Uterus (tissue), 4 donors: ENCODE data around the gene SNX33. TPM values are rescaled to one million over a fixed set of nuclear protein-coding genes. Genes with fewer than 3 reads are reported as not detected.

Experiments used
- DNase-seq, 2 donors: peaks; one replicate each; pipeline ENCODE4 v3.0.0-alpha.2; 2019 to 2020
- H3K27ac ChIP-seq, 2 donors: fragments of 200-600 bp; sonication (generic); 1 replicate in 1 of 2; 2 replicates in 1 of 2; pipeline ENCODE4 v1.5.1; 2016 to 2018
- H3K27me3 ChIP-seq, 2 donors: fragments of 200-600 bp; sonication (generic); one replicate each; pipeline ENCODE4 v1.5.1; 2018 to 2019; ENCODE audit warnings: control low read depth in 1 of 2
- H3K36me3 ChIP-seq, 2 donors: fragments of 200-600 bp; sonication (generic); one replicate each; pipeline ENCODE4 v1.5.1; 2019; ENCODE audit warnings: control low read depth in 1 of 2
- H3K4me1 ChIP-seq, 2 donors: fragments of 200-600 bp; sonication (generic); one replicate each; pipeline ENCODE4 v1.5.1; 2018 to 2019; ENCODE audit warnings: control low read depth in 1 of 2
- H3K4me3 ChIP-seq, 2 donors: fragments of 200-600 bp; sonication (generic); 1 replicate in 1 of 2; 2 replicates in 1 of 2; pipeline ENCODE4 v1.5.1; 2018 to 2019; ENCODE audit warnings: mild to moderate bottlenecking in 1 of 2
- H3K9me3 ChIP-seq, 2 donors: fragments of 200-600 bp; sonication (generic); one replicate each; pipeline ENCODE4 v1.5.1; 2019; ENCODE audit warnings: control low read depth in 1 of 2
- POLR2A ChIP-seq, 2 donors: fragments of 450-650 bp; IDR thresholded peaks; one replicate each; pipeline ENCODE4 v1.6.1; 2016; ENCODE audit warnings: antibody characterized with exemption in 2 of 2, mild to moderate bottlenecking in 1 of 2, moderate library complexity in 1 of 2
- intact Hi-C: fragments of 100-400 bp; cut with DNase I; formaldehyde crosslinking; loops from one replicate; pipeline ENCODE4 v1.15.1; 2023; ENCODE audit warnings: low total_unique reads
- total RNA-seq, 4 donors: library from RNA; depleted of rRNA in 3 of 4; stranded (reverse); fragments of >200 nt in 3 of 4; gene quantifications; one replicate each; pipeline versions ENCODE4 v1.1.0 to v1.2.4, GENCODE V29; 2014 to 2023
- TF ChIP-seq, protein P1 (sequence below), 4 experiments: fragments of 200-600 bp in 2 of 4; fragments of 450-650 bp in 2 of 4; sonication (generic) in 2 of 4; IDR thresholded peaks; one replicate each; pipeline ENCODE4 v1.5.1; 2016 to 2019; ENCODE audit warnings: antibody characterized with exemption in 4 of 4, mild to moderate bottlenecking in 2 of 4, moderate library complexity in 1 of 4
- donor health status: DM: yes; HTN: yes; CAD: no.

Gene SNX33, protein sequence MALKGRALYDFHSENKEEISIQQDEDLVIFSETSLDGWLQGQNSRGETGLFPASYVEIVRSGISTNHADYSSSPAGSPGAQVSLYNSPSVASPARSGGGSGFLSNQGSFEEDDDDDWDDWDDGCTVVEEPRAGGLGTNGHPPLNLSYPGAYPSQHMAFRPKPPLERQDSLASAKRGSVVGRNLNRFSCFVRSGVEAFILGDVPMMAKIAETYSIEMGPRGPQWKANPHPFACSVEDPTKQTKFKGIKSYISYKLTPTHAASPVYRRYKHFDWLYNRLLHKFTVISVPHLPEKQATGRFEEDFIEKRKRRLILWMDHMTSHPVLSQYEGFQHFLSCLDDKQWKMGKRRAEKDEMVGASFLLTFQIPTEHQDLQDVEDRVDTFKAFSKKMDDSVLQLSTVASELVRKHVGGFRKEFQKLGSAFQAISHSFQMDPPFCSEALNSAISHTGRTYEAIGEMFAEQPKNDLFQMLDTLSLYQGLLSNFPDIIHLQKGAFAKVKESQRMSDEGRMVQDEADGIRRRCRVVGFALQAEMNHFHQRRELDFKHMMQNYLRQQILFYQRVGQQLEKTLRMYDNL
- total RNA-seq, result 10 to 100 TPM in 3 of 4 donors, 1 to 10 TPM in 1; 8.7 to 43.6 (median 28.2) TPM

DNA sequence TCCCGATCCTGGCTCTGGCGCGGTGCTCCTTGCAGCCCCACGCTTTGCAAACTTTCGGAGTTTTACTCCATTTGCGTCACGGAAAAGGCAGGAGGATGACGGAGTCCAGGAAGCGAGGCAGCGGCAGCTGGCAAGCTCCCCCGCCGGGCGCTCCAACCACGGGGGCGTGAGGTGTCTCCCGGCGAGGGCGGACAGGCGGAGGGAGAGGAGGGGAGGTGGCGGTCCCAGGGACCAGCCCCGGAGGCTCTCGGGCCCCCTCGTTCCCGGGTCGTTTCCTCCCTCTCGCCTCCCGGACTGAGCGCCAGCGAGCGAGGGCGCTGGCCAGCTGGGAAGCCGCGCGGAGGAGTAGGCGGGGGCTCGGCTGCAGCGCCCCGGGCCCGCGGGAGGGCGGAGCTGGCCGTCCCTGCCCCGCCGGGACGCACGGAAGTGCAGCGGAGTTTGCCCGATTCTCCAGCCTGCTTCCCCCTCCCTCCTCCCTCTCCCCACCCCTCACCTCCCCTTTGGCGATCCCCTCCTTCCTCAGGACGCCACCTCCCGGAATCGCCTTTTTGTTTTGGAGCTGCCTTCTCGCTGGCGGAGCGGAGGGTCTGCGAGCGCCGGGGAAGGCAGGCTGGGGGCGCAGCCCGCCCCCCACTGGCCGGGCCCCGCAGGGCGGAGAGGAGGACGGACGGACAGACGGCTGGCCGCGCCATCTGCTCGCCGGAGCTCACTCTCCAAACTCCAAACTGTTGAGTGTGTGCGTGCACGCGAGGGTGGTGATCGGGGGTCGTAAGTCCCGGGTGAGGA is at the start of gene SNX33:
TSS of gene SNX33 (plus strand) at position 543 of the 786 bp plus-strand sequence. CDS start 1,191 bp downstream, outside the sequence.
- DNase-seq, result peak; percentile 83 to 85
- peak within 1 kb of the TSS; percentile 91 to 94 for H3K27ac ChIP-seq
- peaks cover 0 to 31% of the 10 kb centered on the region in 2 donors for H3K4me1 ChIP-seq
- no peaks in the 10 kb centered on the region for H3K27me3 ChIP-seq
- no peaks in the 10 kb centered on the region for H3K9me3 ChIP-seq
- TF ChIP-seq, protein P1, sequence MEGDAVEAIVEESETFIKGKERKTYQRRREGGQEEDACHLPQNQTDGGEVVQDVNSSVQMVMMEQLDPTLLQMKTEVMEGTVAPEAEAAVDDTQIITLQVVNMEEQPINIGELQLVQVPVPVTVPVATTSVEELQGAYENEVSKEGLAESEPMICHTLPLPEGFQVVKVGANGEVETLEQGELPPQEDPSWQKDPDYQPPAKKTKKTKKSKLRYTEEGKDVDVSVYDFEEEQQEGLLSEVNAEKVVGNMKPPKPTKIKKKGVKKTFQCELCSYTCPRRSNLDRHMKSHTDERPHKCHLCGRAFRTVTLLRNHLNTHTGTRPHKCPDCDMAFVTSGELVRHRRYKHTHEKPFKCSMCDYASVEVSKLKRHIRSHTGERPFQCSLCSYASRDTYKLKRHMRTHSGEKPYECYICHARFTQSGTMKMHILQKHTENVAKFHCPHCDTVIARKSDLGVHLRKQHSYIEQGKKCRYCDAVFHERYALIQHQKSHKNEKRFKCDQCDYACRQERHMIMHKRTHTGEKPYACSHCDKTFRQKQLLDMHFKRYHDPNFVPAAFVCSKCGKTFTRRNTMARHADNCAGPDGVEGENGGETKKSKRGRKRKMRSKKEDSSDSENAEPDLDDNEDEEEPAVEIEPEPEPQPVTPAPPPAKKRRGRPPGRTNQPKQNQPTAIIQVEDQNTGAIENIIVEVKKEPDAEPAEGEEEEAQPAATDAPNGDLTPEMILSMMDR (IDR thresholded peaks at IDR 0.05), result peak; percentile 41 to 57 (median 52)
- TF ChIP-seq POLR2A (IDR thresholded peaks at IDR 0.05), result peak in 1 of 2 donors; percentile 82
- intact Hi-C loops, result no loop called here
- H3K36me3 ChIP-seq, result no peaks in the 10 kb centered on the region
- peak within 1 kb of the TSS; percentile 63 to 71 for H3K4me3 ChIP-seq

DNA sequence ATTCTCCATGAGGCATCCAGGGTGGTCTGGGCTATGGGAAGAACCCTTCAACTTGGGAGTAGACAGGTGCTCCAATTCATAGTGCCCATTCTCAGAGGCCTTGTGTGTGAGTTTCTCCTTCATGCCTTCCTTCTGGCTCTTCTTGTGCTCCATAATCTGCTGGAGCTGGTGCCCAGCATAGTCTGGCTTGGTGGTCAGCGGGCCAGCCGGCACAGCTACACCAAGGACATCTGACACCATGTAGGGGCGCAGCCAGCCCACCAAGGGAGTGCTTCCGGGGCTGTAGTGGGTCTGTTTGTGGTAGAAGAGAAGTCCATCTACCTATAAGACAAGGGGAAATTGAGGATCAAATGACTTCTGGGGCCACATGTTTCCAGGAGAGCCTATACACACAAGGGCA is 49.4 kb upstream of the SNX33 start:
- no peak for DNase-seq
- H3K27me3 ChIP-seq, result no peaks in the 10 kb centered on the region
- intact Hi-C loops, result no loop called here
- TF ChIP-seq POLR2A (IDR thresholded peaks at IDR 0.05), result no peak
- TF ChIP-seq, protein P1 (IDR thresholded peaks at IDR 0.05), result no peak
- H3K4me1 ChIP-seq, result no peaks in the 10 kb centered on the region
- H3K4me3 ChIP-seq, result no peak overlapping the region
- H3K9me3 ChIP-seq, result no peaks in the 10 kb centered on the region
- H3K36me3 ChIP-seq, result no peaks in the 10 kb centered on the region
- H3K27ac ChIP-seq, result no peak overlapping the region

DNA sequence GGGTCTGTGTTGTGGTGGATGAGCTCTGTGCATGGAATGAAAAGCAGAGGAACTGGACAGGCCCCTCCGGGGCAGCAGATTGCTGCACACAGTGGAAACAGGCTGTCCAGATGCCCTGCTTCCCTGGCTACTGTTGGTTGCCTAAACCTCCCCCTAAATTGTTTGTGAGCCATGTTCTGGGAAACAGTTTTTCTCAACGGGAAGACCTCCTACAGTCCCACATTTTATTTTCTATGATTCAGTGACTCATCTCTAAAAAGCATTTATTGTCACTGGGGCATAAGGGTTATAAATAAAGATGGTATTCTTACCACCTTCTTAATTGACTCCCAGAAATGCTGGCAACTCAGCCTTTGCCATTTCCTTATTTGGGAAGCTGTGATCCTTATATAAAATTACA is 48.3 kb upstream of the SNX33 start:
- Histone ChIP-seq H3K9me3 (no peaks in the 10 kb centered on the region), H3K27me3 (no peaks in the 10 kb centered on the region), H3K4me3 (no peak overlapping the region), H3K4me1 (no peaks in the 10 kb centered on the region), H3K27ac (peak overlapping the region in 1 of 2 donors; percentile 22), H3K36me3 (no peaks in the 10 kb centered on the region)
- TF ChIP-seq, protein P1 (IDR thresholded peaks at IDR 0.05), result no peak
- TF ChIP-seq POLR2A (IDR thresholded peaks at IDR 0.05), result no peak
- DNase-seq, result no peak
- intact Hi-C loops, result no loop called here

DNA sequence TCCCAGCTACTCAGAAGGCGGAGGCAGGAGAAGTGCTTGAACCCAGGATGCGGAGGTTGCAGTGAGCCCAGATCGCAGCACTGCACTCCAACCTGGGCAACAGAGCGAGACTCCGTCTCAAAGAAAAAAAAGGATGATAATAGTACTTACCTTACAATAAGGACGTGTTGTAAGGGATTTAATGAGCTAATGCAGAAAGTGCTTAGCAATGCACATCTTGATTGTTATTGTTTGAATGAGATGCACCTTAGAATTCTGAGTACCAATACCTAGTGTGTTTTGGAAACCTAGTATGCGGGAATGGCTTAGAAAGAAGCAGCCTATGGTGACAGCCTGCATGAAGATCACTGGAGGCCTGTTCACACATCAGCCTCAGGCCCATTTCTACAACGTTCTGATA is 41.7 kb upstream of the SNX33 start:
- no peaks in the 10 kb centered on the region for H3K27me3 ChIP-seq
- no peak overlapping the region for H3K4me3 ChIP-seq
- H3K4me1 ChIP-seq, result no peaks in the 10 kb centered on the region
- H3K9me3 ChIP-seq, result no peaks in the 10 kb centered on the region
- DNase-seq, result no peak
- no peak for TF ChIP-seq POLR2A (IDR thresholded peaks at IDR 0.05)
- TF ChIP-seq, protein P1 (IDR thresholded peaks at IDR 0.05), result no peak
- intact Hi-C loops, result no loop called here
- no peaks in the 10 kb centered on the region for H3K36me3 ChIP-seq
- no peak overlapping the region for H3K27ac ChIP-seq
